GM19397 (cell line): ENCODE data around the gene NTM.

Experiments
- ATAC-seq: cut with Tn5 transposase; IDR thresholded peaks from one replicate; pipeline ENCODE4 v1.9.1; 2021; ENCODE audit warnings: mild to moderate bottlenecking, moderate library complexity; ENCODE audit not compliant: unreplicated experiment

Gene NTM

GRCh38 chr11:132114185-132114584 is 743.8 kb downstream of the NTM start:
- ATAC-seq, result no peak

- ATAC-seq, result no peak
These were observed 744.3 kb downstream of the NTM start for GRCh38 chr11:132114743-132115142.

GRCh38 chr11:132115454-132115853 is 745.0 kb downstream of the NTM start:
- ATAC-seq, result no peak

- no peak for ATAC-seq
These were observed 746.1 kb downstream of the NTM start for GRCh38 chr11:132116516-132116915.

GRCh38 chr11:132118661-132119060 is 748.2 kb downstream of the NTM start:
- no peak for ATAC-seq

GRCh38 chr11:132119573-132119972 is 749.2 kb downstream of the NTM start:
- ATAC-seq, result no peak

GRCh38 chr11:132122735-132123134 is 752.3 kb downstream of the NTM start:
- ATAC-seq, result no peak

- no peak for ATAC-seq
These were observed 753.0 kb downstream of the NTM start for GRCh38 chr11:132123449-132123848.

GRCh38 chr11:132123854-132124835 is 753.7 kb downstream of the NTM start:
- ATAC-seq, result no peak

- no peak for ATAC-seq
These were observed 755.8 kb downstream of the NTM start for GRCh38 chr11:132125988-132126871.

GRCh38 chr11:132126973-132127899 is 756.8 kb downstream of the NTM start:
- no peak for ATAC-seq

- ATAC-seq, result no peak
These were observed 757.5 kb downstream of the NTM start for GRCh38 chr11:132127900-132128288.

- no peak for ATAC-seq
These were observed 760.6 kb downstream of the NTM start for GRCh38 chr11:132131047-132131446.

- ATAC-seq, result no peak
These were observed 761.5 kb downstream of the NTM start for GRCh38 chr11:132131961-132132360.

- no peak for ATAC-seq
These were observed 763.9 kb downstream of the NTM start for GRCh38 chr11:132134322-132134721.

- ATAC-seq, result no peak
These were observed 767.0 kb downstream of the NTM start for GRCh38 chr11:132137289-132137980.

GRCh38 chr11:132137981-132138313 is 767.5 kb downstream of the NTM start:
- ATAC-seq, result no peak

- no peak for ATAC-seq
These were observed 768.8 kb downstream of the NTM start for GRCh38 chr11:132139181-132139580.

- no peak for ATAC-seq
These were observed 769.6 kb downstream of the NTM start for GRCh38 chr11:132140056-132140455.

- ATAC-seq, result no peak
These were observed 771.7 kb downstream of the NTM start for GRCh38 chr11:132142121-132142520.
